ENCODE measurements around the gene SOHLH1.

Gene SOHLH1

DNA sequence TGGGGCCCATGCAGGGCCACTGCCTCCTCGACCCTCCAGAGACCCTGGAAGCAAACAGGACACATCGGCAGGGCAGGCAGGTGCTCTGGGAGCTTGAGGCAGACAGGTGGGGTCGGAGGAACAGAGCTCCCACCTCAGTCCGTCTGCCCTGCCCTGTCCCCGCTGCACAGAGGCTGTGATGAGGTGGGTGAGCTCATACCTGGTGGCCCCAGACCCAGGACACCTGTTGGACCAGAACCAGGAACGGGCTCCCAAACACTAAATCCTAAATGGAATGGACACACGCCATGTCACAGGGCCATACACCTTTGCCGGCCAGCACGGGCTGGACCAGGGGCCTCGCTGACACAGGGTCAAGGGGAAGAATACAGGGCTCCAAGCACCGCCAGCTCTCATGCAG lies 5.5 kb downstream of the SOHLH1 start:
- no peak for DNase-seq (ENCODE audit: low read depth)
- TF ChIP-seq, protein P1, sequence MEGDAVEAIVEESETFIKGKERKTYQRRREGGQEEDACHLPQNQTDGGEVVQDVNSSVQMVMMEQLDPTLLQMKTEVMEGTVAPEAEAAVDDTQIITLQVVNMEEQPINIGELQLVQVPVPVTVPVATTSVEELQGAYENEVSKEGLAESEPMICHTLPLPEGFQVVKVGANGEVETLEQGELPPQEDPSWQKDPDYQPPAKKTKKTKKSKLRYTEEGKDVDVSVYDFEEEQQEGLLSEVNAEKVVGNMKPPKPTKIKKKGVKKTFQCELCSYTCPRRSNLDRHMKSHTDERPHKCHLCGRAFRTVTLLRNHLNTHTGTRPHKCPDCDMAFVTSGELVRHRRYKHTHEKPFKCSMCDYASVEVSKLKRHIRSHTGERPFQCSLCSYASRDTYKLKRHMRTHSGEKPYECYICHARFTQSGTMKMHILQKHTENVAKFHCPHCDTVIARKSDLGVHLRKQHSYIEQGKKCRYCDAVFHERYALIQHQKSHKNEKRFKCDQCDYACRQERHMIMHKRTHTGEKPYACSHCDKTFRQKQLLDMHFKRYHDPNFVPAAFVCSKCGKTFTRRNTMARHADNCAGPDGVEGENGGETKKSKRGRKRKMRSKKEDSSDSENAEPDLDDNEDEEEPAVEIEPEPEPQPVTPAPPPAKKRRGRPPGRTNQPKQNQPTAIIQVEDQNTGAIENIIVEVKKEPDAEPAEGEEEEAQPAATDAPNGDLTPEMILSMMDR (IDR thresholded peaks at IDR 0.05; ENCODE audit: control insufficient read depth, insufficient read depth, low read depth, low read length, missing control alignments), result no peak

GRCh38 chr9:135693265-135693664 lies 6.0 kb downstream of the SOHLH1 start:
- no peak for DNase-seq (ENCODE audit: low read depth)
- TF ChIP-seq, protein P1 (IDR thresholded peaks at IDR 0.05; ENCODE audit: control insufficient read depth, insufficient read depth, low read depth, low read length, missing control alignments), result no peak
- no peak overlapping the region for H3K4me3 ChIP-seq (ENCODE audit: control insufficient read depth, low read depth, low read length)

More for the DNA sequence above, 5.5 kb downstream of the SOHLH1 start:
- H3K4me3 ChIP-seq (ENCODE audit: control insufficient read depth, low read depth, low read length), result no peak overlapping the region

DNA sequence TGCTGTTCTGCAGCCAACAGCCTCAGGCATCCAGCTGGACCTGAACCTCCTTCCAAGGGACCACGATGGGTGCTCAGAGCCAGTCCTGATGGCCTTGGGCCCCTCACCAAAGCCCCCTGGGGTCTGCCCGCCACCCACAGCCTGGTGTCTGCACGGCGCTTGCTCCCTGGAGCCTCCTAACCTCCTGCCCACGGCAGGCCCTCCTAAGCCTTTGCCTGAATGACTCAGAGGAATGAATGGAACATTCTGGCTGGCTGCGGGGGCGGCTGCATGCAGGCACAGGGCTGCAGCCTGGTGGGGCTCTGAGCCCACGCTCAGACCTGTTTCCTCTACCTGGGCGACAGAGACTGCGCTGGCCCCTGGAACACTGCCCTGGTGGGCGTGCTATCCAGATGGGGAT lies 6.9 kb downstream of the SOHLH1 start:
- DNase-seq (ENCODE audit: low read depth), result no peak
- H3K4me3 ChIP-seq (ENCODE audit: control insufficient read depth, low read depth, low read length), result no peak overlapping the region
- TF ChIP-seq, protein P1 (IDR thresholded peaks at IDR 0.05; ENCODE audit: control insufficient read depth, insufficient read depth, low read depth, low read length, missing control alignments), result no peak

DNA sequence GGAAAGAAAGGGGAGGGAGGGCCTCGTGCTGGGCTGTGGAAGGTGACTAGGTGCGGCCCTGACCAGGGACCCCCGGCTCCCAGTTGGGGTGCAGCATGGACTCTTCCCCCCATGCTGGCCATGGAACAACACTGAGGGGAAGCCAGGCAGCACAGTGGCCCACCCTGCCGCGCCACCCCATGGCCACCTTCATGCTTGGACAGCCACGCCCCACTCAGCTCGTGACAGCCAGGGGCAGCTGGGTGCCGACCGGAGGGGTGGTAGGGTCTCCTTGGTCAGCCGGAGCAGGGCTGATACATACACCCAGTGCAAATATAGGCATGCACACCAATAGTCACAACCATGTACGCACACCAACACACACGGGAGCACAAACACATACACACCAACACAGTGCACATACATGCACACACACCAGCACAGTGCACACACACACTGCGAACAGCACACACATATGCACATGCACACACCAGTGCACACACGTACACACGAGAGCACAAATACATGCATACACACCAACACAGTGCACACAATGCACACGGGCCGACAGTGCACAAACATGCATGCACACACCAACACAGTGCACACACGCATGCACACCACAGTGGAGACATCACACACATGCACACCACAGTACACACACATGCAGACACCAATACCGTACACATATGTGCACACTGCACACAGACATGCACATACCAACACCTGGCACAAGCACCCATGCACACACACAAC lies 8.3 kb downstream of the SOHLH1 start:
- no peak for DNase-seq (ENCODE audit: low read depth)
- TF ChIP-seq, protein P1 (IDR thresholded peaks at IDR 0.05; ENCODE audit: control insufficient read depth, insufficient read depth, low read depth, low read length, missing control alignments), result no peak
- H3K4me3 ChIP-seq (ENCODE audit: control insufficient read depth, low read depth, low read length), result no peak overlapping the region

DNA sequence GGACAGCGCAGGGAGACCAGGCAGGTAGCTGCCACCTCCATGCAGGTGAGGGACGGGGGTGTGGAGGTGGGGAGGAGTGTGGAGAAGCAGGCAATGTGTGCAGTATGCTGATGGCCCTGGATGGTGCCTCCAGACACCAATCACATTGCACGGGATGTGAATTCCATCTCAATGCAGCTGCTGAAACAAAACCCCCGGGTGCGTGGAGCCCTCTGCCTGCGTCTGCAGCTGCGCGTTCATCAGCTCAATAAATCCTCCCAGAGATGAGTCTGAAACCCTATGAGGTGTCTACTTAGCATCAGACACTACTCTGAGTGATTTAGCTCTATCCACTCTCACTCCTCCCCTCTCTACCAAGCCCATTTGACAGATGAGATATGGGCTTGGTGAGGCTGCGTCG lies 10.3 kb downstream of the SOHLH1 start:
- H3K4me3 ChIP-seq (ENCODE audit: control insufficient read depth, low read depth, low read length), result no peak overlapping the region
- DNase-seq (ENCODE audit: low read depth), result no peak
- TF ChIP-seq, protein P1 (IDR thresholded peaks at IDR 0.05; ENCODE audit: control insufficient read depth, insufficient read depth, low read depth, low read length, missing control alignments), result no peak

GRCh38 chr9:135687216-135687615 lies 12.1 kb downstream of the SOHLH1 start:
- no peak for DNase-seq (ENCODE audit: low read depth)
- TF ChIP-seq, protein P1 (IDR thresholded peaks at IDR 0.05; ENCODE audit: control insufficient read depth, insufficient read depth, low read depth, low read length, missing control alignments), result no peak
- H3K4me3 ChIP-seq (ENCODE audit: control insufficient read depth, low read depth, low read length), result no peak overlapping the region
